ENCODE measurements around the gene WDR43.

The WDR43 gene

GRCh38 chr2:28956890-28957289 is 62.4 kb downstream of the WDR43 start:
- H3K4me3 ChIP-seq (ENCODE audit: low read depth, low read length) = no peak overlapping the region
- no peak for DNase-seq (ENCODE audit: low read depth)
- TF ChIP-seq CTCF (IDR thresholded peaks at IDR 0.05; ENCODE audit: insufficient read depth, low read depth, low read length, missing control alignments) = no peak

- peak; percentile 48 for TF ChIP-seq CTCF (IDR thresholded peaks at IDR 0.05; ENCODE audit: insufficient read depth, low read depth, low read length, missing control alignments)
- peak; percentile 64 for DNase-seq (ENCODE audit: low read depth)
- H3K4me3 ChIP-seq (ENCODE audit: low read depth, low read length) = no peak overlapping the region
Measured at GRCh38 chr2:28958689-28959088, 64.2 kb downstream of the WDR43 start.

GRCh38 chr2:28960401-28960800 is 65.9 kb downstream of the WDR43 start:
- no peak overlapping the region for H3K4me3 ChIP-seq (ENCODE audit: low read depth, low read length)
- DNase-seq (ENCODE audit: low read depth) = no peak
- no peak for TF ChIP-seq CTCF (IDR thresholded peaks at IDR 0.05; ENCODE audit: insufficient read depth, low read depth, low read length, missing control alignments)

- no peak for TF ChIP-seq CTCF (IDR thresholded peaks at IDR 0.05; ENCODE audit: insufficient read depth, low read depth, low read length, missing control alignments)
- H3K4me3 ChIP-seq (ENCODE audit: low read depth, low read length) = no peak overlapping the region
- no peak for DNase-seq (ENCODE audit: low read depth)
Measured at GRCh38 chr2:28962505-28962904, 68.0 kb downstream of the WDR43 start.

- no peak for TF ChIP-seq CTCF (IDR thresholded peaks at IDR 0.05; ENCODE audit: insufficient read depth, low read depth, low read length, missing control alignments)
- no peak for DNase-seq (ENCODE audit: low read depth)
- H3K4me3 ChIP-seq (ENCODE audit: low read depth, low read length) = no peak overlapping the region
Measured at GRCh38 chr2:28970464-28971160, 76.1 kb downstream of the WDR43 start.

GRCh38 chr2:28972778-28973335 is 78.4 kb downstream of the WDR43 start:
- DNase-seq (ENCODE audit: low read depth) = no peak

More at GRCh38 chr2:28972778-28973335, 78.4 kb downstream of the WDR43 start:
- H3K4me3 ChIP-seq (ENCODE audit: low read depth, low read length) = no peak overlapping the region
- TF ChIP-seq CTCF (IDR thresholded peaks at IDR 0.05; ENCODE audit: insufficient read depth, low read depth, low read length, missing control alignments) = no peak
